Glomerular visceral epithelial cell (primary cell): Measurements from ENCODE around the gene INPP5D.

ENCODE experiments used
- DNase-seq: peaks from one replicate; pipeline ENCODE4 v3.0.0-alpha.2; 2016; ENCODE audit errors: extremely low spot score

INPP5D gene

DNA sequence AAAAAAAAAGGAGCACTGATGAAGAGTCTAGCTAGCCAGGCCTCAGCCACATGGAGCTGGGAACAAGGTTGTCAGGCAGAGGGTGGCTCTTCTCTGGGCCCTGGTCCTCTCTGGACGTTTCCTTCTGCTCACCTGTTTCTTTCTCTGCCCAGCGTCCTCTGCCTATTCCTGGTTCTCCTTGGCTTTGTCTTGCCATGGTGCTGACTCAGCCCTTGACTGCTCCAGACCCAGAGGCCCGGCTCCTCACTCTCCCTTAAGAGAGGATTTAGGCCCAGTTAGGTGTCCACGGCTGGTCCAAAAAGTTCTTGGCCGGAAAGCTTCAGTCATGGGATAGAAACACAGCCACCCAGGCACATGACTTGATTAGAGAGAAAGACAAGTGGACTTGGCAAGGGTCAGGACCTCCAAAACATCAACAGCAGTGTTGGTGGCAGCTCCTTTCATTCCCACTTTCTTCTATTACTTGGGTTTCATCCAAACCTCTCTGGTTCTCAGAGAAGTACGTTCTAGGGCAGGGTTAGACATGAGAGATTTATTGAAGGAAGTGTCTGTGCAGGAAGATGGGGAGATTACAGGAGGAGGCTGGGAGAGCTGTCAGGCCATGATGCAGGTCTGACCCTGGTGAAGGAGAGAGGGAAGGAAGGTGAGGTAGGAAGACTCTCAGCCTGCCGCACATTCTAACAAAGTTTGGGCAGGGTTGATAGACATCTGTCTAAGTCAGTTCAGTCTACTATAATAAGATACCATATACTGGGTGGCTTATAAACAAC lies 176.9 kb downstream of the INPP5D start:
- no peak for DNase-seq

GRCh38 chr2:233240897-233241296 lies 180.8 kb downstream of the INPP5D start:
- DNase-seq = no peak

GRCh38 chr2:233241803-233242202 lies 181.7 kb downstream of the INPP5D start:
- DNase-seq = no peak

DNA sequence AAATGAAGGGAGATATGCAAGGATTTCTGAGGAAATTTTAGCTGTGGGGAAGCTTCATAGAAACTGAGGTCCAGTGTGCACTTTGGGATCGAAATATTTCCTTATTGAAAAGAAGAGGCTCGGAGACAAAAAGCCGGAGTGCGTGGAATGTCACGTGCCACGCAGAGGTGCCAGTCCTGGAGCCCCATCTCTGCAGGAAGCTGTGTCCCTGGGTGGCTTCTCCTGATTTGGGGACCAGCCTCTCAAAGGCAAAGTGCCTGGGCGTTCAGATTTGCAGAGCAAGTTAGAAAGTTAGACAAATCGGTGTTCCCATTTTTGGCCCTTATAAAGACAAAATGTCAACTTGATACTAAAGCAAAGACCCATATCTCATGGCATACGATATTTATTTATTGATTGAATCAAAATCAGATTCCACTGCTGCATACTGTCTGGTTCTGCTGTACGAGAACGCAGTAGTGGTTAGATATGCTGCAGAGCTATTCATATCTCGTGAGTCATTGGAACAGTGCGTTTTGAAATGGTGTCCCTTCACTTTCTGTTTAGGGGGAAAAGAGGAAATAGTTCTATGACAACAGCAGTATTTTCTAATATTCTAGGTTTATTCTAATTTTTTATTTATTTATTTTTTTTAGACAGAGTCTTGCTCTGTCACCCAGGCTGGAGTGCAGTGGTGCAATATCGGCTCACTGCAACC lies 182.2 kb downstream of the INPP5D start:
- DNase-seq = no peak

DNA sequence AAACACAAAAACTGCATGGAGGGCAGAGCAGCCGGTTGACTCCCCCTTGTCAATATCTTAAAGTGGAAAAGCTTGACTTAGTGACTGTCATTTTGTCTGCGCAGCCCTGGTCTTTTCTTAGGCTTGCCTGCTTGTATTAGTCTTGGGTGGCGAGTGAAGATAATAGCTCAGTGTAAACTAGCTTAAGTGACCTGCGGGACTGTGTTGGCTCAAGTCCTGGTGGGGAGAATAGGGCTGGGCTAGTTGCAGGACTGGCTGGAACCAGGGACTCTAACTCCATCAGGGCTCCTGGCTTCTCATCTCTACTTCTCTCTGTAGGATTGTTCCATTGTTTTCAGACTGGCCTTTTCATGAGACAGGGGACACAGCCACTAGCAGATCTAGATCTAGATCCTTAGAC lies 183.2 kb downstream of the INPP5D start:
- no peak for DNase-seq

- DNase-seq = no peak
These were observed 184.7 kb downstream of the INPP5D start for GRCh38 chr2:233244818-233245217.

DNA sequence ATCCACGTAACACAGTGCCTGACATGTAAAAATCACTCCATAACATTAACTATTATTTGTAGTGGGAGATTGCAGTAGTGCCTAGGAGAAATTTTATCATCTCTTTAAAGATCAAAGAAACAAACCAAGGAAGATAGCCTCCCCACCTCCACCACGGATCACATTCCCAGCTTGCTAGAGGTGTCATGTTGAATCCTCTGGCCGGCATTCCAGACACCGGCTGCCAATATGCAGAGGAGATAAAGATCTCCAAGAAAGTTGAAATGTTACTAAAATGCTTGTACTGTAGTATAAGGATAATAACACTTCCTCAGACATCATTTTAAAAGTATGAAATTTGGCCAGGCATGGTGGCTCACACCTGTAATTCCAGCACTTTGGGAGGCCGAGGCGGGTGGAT lies 185.3 kb downstream of the INPP5D start:
- no peak for DNase-seq

DNA sequence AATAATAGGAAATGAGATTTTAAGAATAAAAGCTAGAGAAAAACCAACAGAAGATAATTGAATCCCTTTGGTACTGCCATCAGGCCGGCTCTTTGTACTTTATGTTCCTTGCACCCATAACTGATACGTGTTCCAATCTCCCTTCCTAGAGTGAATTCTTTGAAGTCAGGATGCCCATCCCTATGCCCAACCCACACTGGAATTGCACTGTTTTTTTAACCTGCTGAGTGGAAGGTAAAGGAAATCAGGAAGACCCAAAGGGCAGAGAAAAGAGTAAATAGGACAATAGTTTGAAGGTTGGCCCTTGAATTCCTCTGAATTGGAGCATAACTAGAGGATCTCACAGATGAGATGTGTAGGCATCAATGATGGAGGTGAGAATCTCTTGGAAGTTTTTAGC lies 187.0 kb downstream of the INPP5D start:
- DNase-seq = no peak

GRCh38 chr2:233247744-233248143 lies 187.6 kb downstream of the INPP5D start:
- DNase-seq = peak; percentile 63

- no peak for DNase-seq
These were observed 188.9 kb downstream of the INPP5D start for GRCh38 chr2:233248999-233249398.

GRCh38 chr2:233250568-233250967 lies 190.4 kb downstream of the INPP5D start:
- no peak for DNase-seq

DNA sequence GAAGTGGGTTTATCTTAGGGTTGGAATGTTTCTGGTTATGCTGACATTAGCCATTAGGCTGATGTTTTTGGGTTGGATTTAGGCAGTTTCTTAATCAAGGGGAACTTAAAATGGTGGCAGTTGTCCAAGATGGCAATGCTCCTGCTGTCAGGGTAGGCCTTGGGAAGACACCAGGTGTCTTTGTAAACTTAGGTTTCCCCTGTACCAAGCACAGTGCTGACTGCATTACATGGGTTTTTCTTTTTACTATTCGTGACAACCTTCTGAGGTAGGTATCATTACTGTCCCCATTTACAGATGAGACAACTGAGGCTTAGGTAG lies 190.8 kb downstream of the INPP5D start:
- no peak for DNase-seq

- DNase-seq = peak; percentile 98
These were observed 191.4 kb downstream of the INPP5D start, which contains the start of gene ATG16L1 for GRCh38 chr2:233251306-233252116. Gene ATG16L1, plus strand, starts transcription at chr2:233251673. Its CDS starts 155 bp downstream, at chr2:233251828.

GRCh38 chr2:233252227-233252626 lies 192.1 kb downstream of the INPP5D start:
- DNase-seq = peak; percentile 12

DNA sequence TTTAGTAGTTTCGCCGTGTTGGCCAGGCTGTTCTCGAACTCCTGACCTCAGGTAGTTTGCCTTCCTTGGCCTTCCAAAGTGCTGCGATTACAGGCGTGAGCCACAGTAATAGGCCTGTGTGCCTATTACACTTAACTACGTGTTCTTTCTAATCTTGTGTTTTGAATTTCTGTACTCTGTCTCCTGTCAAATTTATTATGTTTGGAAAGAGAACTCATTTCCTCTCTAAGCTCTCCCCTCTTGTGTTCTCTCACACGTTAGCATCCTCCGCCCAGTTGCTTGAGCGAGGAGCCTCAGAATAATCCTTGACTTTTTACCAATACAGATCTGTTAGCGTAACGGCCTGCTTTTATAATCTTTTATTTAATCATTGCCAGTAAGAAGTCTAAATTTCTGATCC lies 195.0 kb downstream of the INPP5D start:
- no peak for DNase-seq

DNA sequence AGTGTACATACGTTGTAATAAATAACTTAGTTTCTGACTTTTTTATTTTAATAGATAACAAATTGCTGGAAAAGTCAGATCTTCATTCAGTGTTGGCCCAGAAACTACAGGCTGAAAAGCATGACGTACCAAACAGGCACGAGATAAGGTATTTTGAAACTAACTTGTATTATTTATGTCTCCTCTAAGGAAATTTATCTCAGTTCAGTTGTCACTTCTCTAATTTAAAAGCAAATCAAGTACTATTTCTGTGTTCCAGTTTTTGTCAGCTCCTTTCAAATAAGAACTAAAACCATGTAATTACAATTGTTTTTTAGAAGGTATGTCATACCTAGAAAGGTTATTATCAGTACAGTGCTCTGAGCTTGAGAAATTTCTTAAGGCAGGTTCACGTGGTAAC lies 195.9 kb downstream of the INPP5D start:
- no peak for DNase-seq
